ENCODE data around the gene LCN2.
"Not testable (repeated sequence)": the region's sequence is repeated elsewhere in the genome, so short reads cannot be mapped to it uniquely, and the experiment has no call there.

LCN2 gene

GRCh38 chr9:128149001-128149701 lies at the start of gene LCN2:
TSS of gene LCN2 (plus strand) at chr9:128149453. CDS start at chr9:128149526, 73 bp downstream.
- no peak for FAIRE-seq

- FAIRE-seq: no peak
Observed at GRCh38 chr9:128099932-128100491, 49.2 kb upstream of the LCN2 start.

- no peak for FAIRE-seq
Observed at GRCh38 chr9:128100581-128100980, 48.7 kb upstream of the LCN2 start.

GRCh38 chr9:128101231-128101661 lies 48.0 kb upstream of the LCN2 start:
- no peak for FAIRE-seq

GRCh38 chr9:128101690-128102089 lies 47.6 kb upstream of the LCN2 start:
- no peak for FAIRE-seq

- no peak for FAIRE-seq
Observed at GRCh38 chr9:128102196-128102595, 47.1 kb upstream of the LCN2 start.

- no peak for FAIRE-seq
Observed at GRCh38 chr9:128102861-128103588, 46.2 kb upstream of the LCN2 start.

GRCh38 chr9:128103589-128103962 lies 45.7 kb upstream of the LCN2 start:
- FAIRE-seq: no peak

GRCh38 chr9:128104171-128104618 lies 45.1 kb upstream of the LCN2 start:
- FAIRE-seq: no peak

- no peak for FAIRE-seq
Observed at GRCh38 chr9:128105538-128106175, 43.6 kb upstream of the LCN2 start.

GRCh38 chr9:128106181-128106939 lies 42.9 kb upstream of the LCN2 start:
- no peak for FAIRE-seq

GRCh38 chr9:128106940-128107467 lies 42.2 kb upstream of the LCN2 start:
- FAIRE-seq: no peak

GRCh38 chr9:128107468-128108268 lies 41.6 kb upstream of the LCN2 start:
- FAIRE-seq: no peak

- FAIRE-seq: no peak
Observed at GRCh38 chr9:128108269-128109049, 40.8 kb upstream of the LCN2 start.

- FAIRE-seq: no peak
Observed at GRCh38 chr9:128109050-128109709, 40.1 kb upstream of the LCN2 start.

- not testable (repeated sequence) for FAIRE-seq
Observed at GRCh38 chr9:128111726-128112125, 37.5 kb upstream of the LCN2 start.

- FAIRE-seq: no peak
Observed at GRCh38 chr9:128113526-128114325, 35.5 kb upstream of the LCN2 start.

GRCh38 chr9:128114326-128115186 lies 34.7 kb upstream of the LCN2 start:
- FAIRE-seq: no peak
